Uterus (tissue), 2 donors: ENCODE data around the gene SGMS1.

Source experiments
- POLR2A ChIP-seq, 2 donors: fragments of 450-650 bp; IDR thresholded peaks; one replicate each; pipeline ENCODE4 v1.6.1; 2016; ENCODE audit warnings: antibody characterized with exemption in 2 of 2, mild to moderate bottlenecking in 1 of 2, moderate library complexity in 1 of 2
- TF ChIP-seq, protein P1 (sequence below), 4 experiments: fragments of 200-600 bp in 2 of 4; fragments of 450-650 bp in 2 of 4; sonication (generic) in 2 of 4; IDR thresholded peaks; one replicate each; pipeline ENCODE4 v1.5.1; 2016 to 2019; ENCODE audit warnings: antibody characterized with exemption in 4 of 4, mild to moderate bottlenecking in 2 of 4, moderate library complexity in 1 of 4

DNA sequence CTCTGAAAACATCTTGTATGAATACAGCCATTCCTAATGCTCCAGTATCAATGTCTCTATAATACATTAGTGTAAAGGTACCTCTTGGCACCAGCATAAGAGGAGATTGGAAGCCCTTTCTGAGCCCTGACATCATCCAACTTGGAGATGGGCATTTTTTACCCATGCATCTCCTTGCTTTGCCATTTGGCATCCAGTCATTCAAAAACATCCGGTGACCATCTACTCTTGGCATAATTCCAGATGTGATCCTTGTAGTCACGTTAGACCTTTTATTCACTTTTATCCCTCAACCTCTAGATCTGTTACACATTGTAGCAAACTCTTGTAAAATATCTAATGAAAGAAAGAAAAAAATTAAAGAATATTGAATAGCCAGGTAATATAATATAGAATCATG, 17.9 kb upstream of the SGMS1 start:
- no peak for TF ChIP-seq POLR2A (IDR thresholded peaks at IDR 0.05)
- TF ChIP-seq, protein P1, sequence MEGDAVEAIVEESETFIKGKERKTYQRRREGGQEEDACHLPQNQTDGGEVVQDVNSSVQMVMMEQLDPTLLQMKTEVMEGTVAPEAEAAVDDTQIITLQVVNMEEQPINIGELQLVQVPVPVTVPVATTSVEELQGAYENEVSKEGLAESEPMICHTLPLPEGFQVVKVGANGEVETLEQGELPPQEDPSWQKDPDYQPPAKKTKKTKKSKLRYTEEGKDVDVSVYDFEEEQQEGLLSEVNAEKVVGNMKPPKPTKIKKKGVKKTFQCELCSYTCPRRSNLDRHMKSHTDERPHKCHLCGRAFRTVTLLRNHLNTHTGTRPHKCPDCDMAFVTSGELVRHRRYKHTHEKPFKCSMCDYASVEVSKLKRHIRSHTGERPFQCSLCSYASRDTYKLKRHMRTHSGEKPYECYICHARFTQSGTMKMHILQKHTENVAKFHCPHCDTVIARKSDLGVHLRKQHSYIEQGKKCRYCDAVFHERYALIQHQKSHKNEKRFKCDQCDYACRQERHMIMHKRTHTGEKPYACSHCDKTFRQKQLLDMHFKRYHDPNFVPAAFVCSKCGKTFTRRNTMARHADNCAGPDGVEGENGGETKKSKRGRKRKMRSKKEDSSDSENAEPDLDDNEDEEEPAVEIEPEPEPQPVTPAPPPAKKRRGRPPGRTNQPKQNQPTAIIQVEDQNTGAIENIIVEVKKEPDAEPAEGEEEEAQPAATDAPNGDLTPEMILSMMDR (IDR thresholded peaks at IDR 0.05): no peak
